ENCODE results near the gene XPO5. TPM values are rescaled to one million over a fixed set of nuclear protein-coding genes. Genes with fewer than 3 reads are reported as not detected.

The XPO5 gene
- total and polyA plus RNA-seq, 9 of the 15 experiments (the other 6 are each of a cell fraction or from before 2014, with no cell fraction given) = 36.0 to 170 (median 99.1) TPM

- TF ChIP-seq RERE (CRISPR knock-in tag; IDR thresholded peaks at IDR 0.05; ENCODE audit: borderline replicate concordance) (no peak), RBM22 (IDR thresholded peaks at IDR 0.05; ENCODE audit: low read depth, low read length, poor library complexity, severe bottlenecking) (peak; percentile 24), SMARCA4 (IDR thresholded peaks at IDR 0.05) (peak; percentile 77; the same call in 1 of the 2 replicates), LCOR (CRISPR knock-in tag; IDR thresholded peaks at IDR 0.05) (peak; percentile 60; the same call in 1 of the 2 replicates), HDGF (IDR thresholded peaks at IDR 0.05) (peak; percentile 89; the same call in 1 of the 2 replicates), SMARCE1 (IDR thresholded peaks at IDR 0.05) (peak; percentile 88), MTA1 (IDR thresholded peaks at IDR 0.05; ENCODE audit: borderline replicate concordance) (peak; percentile 59; the same call in 1 of the 2 replicates), HDAC2 (IDR thresholded peaks at IDR 0.05) (peak; percentile 87), ZBTB26 (CRISPR knock-in tag; IDR thresholded peaks at IDR 0.05) (peak; percentile 89; the same call in 1 of the 2 replicates), ELF4 (CRISPR knock-in tag; IDR thresholded peaks at IDR 0.05) (peak; percentile 92), USF1 (CRISPR knock-in tag; IDR thresholded peaks at IDR 0.05) (peak; percentile 47; the same call in 1 of the 2 replicates), FOXM1 (IDR thresholded peaks at IDR 0.05; ENCODE audit: low read depth) (no peak), FOXM1 (CRISPR knock-in tag; IDR thresholded peaks at IDR 0.05; ENCODE audit: low read depth) (0 out of 2 replicates have a peak, but pooled peaks have one; percentile 13), ZNF717 (CRISPR knock-in tag; IDR thresholded peaks at IDR 0.05) (no peak), CHD2 (IDR thresholded peaks at IDR 0.05; ENCODE audit: low read depth, low read length) (no peak), MAZ (CRISPR knock-in tag; conservative IDR thresholded peaks at IDR 0.05 in 1 of 2, IDR thresholded peaks at IDR 0.05 in 1 of 2) (no peak), MECOM (CRISPR knock-in tag; IDR thresholded peaks at IDR 0.05) (0 out of 2 replicates have a peak, but pooled peaks have one; percentile 47), NFRKB (IDR thresholded peaks at IDR 0.05; ENCODE audit: low read depth) (peak; percentile 86; the same call in 1 of the 2 replicates), MYNN (IDR thresholded peaks at IDR 0.05) (no peak), MYNN (CRISPR knock-in tag; IDR thresholded peaks at IDR 0.05) (no peak), PTBP1 (IDR thresholded peaks at IDR 0.05; ENCODE audit: low read depth, low read length) (0 out of 2 replicates have a peak, but pooled peaks have one; percentile 42), CXXC5 (CRISPR knock-in tag; IDR thresholded peaks at IDR 0.05) (no peak), JUN (IDR thresholded peaks at IDR 0.05; ENCODE audit: borderline replicate concordance, low read depth, low read length) (no peak), JUN (CRISPR knock-in tag; IDR thresholded peaks at IDR 0.05; ENCODE audit: borderline replicate concordance) (peak; percentile 70; the same call in 1 of the 2 replicates)
These were observed 600 bp downstream of the XPO5 start (continued) for GRCh38 chr6:43575105-43575771.
